Activated CD8-positive, alpha-beta memory T cell treated with anti-CD3 and anti-CD28 coated beads, Interleukin-2, amount 50 U/mL, for 24 hours (primary cell): ENCODE results near the gene MORN5.

Experiments
- DNase-seq: peaks from one replicate; pipeline ENCODE4 v3.0.0-alpha.2; 2020; ENCODE audit errors: extremely low read depth

Gene MORN5

DNA sequence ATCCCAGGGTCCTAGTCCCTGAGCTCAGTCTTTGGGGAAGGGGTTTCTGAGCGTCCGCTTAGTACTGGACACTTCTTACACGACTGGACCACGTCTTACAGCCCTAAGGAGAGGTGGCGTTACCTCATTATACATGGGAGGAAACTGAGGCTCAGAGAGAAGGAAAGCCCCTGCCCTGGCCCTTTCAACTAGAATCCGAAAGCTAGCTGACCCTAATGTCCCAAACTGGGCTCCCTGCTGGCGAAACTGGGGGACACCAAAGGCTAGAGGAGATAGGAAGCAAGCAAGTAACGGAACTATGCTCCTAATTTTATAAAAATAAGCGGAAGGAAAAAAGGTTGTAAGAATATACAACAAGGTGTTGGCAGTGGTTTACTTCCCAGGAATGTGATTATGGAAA lies 54.8 kb downstream of the MORN5 start:
- no peak for DNase-seq

DNA sequence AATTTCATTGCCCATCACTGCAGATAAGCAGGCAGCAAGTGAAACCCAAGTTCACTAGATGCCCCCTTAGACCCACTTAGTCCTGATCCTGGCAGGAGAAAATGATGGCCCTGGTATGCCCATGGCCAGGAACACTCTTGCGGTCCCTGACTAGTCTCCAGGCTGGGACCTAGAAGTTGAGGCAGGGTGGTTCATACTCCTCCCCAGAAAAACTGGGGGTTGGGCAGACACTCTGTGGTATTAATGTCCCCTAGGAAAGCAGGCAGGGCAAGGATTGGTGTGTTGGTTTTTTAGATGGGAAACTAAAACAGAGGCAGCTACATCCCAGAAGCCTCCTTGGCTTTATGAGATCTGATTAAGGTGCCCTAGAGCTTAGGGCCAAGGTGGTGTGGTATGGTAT lies 56.0 kb downstream of the MORN5 start:
- DNase-seq = no peak

DNA sequence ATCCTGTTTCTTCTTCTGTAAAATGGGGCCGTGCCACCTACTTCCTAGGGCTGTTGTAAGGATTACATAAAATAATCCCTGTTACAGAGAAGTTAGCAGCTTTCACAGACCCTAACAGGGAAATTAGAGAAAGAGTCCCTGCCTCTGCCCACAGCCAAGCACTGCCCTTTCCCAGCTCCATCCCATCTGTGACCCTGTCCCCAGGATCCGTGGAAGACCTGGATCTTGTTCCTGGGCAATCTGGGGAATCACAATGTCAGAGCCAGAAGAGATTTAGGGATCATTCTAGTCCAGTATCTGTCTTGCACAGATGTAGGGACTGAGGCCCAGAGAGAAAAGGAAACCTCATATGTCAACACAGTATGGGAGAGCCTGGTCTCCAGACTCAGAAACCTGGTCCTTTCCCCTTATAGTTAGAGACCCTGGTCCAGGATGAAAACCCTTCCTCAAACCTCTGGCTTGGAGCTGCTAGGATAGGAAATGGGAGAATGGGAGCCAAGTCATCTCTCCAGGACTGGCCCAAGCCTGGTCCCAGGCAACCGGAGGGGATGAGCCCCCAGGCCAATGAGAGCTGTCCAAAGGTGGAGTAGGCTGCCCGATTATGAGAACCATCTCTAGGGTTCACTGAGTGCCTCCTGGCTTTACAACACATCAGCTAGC lies 56.6 kb downstream of the MORN5 start:
- no peak for DNase-seq

DNA sequence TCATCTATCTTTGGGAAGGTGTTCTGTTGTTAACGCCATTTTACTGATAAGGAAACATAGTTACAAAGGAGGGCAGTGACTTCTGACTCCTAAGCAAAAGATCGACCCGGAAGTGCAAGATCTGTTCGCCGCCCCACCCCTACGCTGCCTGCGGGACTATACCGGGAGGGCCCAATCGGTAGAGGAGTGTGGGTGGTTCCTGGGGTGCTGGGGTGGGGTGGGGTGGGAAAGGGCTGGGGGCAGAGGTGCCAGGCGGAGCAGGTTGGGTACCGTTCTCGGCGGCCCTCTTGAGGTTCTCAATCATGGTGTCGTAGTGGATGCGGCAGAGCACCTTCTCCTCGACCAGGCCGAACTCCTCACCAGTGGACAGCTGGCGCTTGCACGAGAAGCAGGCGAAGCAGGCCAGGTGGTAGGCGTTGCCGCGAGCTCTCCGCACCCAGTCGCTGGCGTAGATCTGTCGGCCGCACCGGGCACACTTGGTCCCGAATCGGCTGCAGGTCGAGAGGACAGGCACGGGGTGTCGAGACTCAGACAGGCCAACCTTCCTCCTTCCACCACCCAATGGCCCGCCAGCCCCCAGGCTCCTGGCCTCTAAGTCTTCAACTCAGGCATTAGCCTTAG lies 57.2 kb downstream of the MORN5 start:
- no peak for DNase-seq

DNA sequence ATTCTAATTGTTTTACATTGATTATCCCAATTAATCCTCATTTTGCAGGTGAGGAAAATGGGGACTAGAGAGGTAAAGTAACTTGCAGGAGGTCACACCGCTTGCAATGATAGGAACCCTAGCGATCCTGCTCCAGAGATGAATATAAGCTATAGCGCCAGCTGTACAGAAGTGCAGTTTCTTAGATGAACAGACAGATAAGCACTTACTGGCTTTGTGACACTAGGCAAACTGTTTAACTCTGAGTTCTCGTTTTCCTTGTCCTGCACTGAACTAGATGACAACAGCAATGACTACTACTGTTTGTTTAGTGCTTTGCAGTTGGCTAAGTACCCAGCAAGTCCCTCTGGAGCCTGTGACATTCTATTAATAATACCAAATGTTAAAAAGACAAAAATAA lies 57.9 kb downstream of the MORN5 start:
- no peak for DNase-seq

DNA sequence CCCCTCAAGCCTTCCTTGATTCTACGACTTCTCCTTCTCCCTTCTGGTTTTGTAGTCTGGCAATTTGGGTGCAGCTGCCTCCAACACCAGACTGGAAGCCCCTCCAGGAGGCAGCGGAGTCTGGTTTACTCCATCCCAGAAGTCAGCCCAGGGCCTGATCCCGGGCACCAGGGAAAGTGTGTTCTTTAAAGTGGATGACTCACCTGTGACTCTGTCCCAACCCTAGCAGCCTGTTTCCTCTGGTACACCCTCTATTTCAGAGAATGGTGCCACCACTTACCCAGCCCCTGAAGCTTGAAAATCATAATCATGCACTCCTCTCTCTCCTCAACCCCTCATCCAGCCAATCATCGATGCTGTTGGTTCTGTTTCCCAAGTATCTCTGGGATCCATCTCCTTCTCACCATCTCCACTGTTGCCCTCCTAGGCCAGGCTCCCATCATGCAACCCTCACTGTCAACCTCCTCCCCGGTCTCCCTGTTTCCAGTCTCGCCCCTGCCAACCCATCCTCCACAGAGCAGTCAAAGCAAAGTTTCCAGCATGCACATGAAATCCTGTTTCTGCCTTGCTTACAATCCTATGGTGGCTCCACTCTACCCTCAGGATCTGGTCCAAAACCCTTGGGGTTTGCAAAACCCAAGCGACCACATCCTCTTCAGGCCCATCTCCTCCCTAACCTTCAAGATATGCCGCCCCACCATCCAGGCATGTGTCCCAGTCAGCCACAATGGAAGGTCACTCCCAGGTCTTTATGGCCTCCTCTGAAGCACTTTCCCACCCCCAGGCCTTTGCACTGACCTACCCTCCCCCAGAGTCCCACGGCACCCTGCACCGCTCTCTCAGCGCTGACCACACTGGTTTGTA lies 58.6 kb downstream of the MORN5 start:
- DNase-seq = no peak

DNA sequence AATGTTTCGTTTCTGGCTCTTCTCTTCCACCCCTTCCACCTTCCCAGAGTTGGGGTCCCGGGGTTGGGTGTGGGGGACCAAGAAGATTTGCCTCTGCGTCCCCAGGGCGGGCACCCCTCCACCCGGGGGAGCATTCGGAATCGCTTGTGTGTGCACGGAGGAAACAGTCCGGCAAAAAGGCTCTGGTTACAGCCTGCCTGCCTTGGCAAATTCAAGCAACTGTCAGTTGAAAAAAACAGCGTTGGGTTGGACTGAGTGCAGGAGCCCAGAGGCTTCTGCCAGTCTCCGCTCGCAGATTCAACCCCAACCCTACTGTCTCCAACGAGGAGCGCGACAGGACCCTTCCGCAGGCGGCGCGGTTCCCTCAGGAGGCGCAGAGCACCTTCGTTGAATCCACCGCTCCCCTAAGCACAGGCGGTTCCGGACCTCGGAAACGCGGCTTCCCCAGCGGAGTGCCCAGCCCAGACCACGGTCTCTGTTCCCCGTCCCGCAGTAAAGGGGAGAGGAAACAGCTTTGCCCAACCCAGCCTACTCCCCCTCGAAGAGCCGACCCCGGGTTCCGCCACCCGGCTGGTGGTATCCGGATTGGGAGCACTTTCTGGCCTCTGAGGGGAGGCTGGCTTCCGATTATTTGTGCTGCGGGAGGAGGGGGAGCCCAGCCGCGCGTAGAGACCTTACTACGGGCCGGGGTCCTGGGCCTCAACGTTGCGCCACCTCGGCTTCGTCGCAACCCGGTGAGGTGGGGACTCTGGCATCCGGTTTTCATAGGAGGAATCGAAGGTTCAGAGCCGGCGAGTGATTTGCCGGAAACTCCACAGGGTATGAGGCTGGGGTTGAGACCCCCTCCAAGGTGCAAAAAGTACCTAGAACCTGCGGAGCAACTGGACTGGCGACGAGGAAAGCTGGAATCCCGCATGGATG lies 59.5 kb downstream of the MORN5 start:
- no peak for DNase-seq

DNA sequence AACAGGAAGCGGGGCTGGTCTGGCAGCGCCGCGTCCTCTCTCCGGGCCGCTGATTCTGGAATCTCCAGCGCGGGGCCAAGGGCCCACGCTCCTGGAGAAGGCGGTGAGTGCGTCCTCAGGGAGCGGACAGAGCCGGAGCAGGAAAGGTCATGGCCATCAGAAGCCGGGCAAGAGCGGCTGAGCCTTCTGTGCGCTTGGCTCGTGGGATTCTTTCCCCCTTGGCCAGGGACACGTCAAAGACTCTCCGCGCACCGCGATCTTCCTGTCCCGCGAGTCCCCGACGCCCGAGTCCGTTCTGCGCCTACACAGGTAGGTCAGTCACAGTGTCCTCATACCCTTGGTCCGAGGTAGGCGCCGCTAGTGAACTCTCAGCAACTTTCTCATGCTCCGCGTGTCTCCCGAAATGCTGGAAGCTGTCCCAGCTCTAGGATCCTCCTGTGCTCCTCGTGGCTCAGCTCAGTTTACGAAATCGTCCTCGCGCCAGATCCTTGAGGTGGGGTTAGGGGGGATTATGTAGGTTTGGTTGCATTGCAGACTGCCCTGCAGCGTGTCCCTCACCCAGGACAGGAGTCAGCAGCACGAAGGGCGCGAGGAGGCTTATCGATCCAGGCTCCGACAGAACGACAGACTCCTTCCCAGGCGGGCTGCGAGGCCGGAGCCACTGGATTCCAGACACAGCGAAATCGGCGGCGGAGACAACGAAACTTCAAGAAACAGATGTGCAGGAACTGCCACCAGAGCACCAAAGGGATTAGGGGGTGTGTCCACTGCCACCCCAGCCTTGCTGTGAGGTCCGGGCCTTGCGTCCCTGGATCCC lies 60.4 kb downstream of the MORN5 start:
- no peak for DNase-seq

DNA sequence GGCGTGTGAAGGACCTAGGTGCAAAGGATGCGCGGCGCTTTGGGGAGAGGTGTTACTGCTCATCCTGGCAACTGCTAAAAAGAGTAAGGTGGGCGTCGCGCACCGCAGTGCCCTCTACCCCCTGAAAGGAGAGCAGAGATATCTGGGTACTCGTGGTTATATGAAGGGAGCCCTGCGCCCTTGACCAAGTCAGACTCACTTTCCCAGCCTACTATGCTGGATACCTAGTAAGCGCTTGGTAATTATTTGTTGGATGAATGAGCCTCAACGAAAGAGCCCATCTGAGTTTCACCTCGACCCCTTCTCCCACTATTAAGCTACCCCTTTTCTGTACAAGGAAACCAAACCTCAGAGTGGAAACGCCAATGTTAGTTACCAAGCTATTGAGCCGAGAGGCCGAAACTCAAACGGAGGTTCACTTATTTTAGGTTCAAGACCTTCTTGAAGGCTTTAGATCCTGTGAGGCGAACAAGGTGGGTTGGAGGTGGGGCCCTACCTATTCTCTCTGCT lies 61.0 kb downstream of the MORN5 start:
- no peak for DNase-seq

DNA sequence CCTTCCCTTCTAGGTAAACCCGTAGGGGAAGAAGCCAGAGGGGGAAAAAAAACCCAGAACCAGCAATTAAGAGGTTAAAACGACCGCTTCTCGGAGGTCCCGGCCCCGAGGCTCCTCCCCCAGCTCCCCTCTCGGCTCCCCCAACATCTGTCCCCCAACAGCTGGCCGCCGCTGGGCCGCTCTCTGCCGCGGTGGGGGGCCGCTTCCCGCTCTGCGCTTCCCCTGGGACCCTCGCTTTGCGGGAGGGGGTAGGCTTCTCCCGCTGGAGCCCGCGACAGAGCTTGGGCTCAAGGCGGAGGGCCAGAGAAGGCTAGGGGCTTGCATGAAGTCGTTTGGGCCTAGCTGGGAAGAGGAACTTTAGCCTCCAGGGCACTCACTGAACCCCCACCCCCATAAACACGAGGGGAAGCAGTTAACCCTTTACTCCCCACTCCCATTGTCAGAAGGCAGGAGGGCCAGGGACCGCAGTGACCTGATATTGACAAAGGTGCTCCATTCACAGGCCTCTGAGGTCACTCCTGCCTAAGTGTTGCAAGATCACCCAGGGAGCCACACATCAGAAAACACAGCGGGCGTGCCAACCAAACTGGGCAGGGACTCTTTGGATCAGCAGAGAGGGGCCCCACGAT lies 61.6 kb downstream of the MORN5 start:
- no peak for DNase-seq

DNA sequence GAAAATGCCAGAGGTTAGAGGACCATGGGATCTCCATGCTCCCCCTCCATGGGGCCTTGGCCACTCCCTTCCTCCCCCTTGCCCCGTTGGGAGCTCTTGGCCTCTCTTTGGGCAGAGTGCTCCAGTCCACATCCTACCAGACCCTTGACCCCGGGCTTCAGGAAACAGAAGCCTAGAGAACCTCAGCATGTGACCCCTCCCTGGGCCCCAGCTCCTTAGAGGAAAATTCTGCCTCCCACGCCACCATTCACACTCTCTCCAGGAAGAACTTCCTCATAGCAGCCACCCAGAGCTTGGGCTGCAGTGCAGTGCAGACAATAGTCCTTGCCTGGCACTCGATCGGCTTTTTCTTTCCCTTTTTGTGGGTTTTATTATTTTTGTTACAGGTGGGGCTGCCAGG lies 63.1 kb downstream of the MORN5 start:
- DNase-seq = no peak

DNA sequence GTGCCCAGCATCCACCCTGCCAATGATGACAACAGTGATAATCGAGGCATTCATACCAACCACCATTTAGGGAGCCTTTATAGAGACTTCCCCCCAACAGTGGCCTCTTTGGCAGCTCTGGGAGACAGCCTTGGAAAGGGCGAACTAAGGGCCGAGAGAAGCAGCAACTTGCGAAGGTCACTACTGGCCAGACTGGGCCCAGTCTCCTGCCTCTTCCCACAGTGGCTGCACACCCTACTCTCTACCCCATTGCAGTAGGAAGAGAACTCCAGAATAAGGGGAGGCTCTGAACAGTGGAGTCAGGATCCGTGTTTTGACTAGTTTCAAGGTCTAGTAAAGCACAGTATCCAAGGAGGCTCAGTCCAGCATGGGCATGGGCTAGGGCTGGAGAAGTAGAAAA lies 63.7 kb downstream of the MORN5 start:
- no peak for DNase-seq

DNA sequence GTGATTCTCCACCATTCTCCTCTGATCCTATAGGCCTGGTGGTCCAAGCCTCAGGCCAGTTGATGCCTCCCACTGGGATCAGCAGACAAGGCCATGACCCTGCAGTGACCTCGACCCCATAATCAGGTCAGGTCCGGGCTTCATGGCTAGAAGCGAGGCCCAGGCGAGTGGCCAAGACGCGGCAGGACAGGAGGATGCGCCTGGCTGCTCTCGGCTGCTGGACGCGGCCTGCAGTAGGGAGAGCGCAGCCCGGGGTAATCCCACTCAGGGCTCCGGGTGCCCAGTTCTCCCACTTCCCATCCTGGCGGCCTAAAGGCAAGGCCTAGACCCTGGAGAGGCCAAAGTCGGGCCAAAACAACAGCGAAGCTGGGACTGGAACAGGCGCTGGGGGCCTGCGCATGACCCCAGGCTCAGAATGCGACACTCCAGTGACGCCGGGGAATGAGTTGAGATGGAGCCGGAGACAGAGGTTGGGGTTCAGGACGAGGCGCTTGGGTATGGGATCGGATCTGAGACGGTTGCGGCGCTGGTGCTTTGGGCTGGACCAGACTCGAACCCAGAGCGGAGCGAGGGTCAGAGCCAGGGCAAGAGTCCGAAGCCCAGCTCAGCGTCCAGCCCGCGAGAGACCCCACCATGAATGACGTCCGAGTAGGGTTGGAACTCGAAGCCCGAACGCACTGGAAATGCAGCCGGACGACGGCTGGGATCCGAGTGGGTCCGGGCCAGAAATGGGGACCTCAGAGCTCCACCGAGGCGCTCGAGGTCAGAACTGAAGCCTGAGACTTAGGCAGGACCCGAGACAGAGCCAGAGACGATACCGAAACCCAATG lies 65.8 kb downstream of the MORN5 start:
- no peak for DNase-seq

DNA sequence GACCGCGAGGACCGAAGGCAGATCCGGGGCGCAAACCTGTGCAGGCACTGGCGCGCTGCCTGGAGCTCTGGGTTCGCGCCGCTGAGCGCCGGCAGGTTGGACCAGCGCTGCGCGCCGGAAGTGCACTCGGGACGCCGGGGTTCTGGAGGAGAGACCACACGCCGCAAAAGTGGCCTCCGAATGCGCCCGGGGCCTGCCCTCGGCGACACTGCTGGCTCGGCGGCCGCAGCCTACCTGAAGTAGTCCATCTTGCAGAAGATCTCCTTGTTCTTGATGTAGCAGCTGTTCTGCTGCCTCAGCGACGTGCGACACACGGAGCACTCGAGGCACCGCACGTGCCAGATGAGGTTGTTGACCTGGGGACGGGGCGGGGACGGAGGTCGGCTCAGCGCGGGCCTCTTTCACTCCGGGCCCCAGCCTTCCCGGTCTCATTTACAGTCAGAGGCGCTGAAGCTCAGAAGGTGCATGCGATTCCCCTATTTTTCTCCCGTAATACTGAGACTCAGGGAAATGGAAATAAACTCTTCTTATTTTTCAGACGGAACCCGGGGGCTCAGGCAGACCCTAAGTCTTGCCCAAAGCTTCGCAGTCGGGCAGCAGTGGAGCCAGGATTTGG lies 66.5 kb downstream of the MORN5 start:
- DNase-seq = no peak

DNA sequence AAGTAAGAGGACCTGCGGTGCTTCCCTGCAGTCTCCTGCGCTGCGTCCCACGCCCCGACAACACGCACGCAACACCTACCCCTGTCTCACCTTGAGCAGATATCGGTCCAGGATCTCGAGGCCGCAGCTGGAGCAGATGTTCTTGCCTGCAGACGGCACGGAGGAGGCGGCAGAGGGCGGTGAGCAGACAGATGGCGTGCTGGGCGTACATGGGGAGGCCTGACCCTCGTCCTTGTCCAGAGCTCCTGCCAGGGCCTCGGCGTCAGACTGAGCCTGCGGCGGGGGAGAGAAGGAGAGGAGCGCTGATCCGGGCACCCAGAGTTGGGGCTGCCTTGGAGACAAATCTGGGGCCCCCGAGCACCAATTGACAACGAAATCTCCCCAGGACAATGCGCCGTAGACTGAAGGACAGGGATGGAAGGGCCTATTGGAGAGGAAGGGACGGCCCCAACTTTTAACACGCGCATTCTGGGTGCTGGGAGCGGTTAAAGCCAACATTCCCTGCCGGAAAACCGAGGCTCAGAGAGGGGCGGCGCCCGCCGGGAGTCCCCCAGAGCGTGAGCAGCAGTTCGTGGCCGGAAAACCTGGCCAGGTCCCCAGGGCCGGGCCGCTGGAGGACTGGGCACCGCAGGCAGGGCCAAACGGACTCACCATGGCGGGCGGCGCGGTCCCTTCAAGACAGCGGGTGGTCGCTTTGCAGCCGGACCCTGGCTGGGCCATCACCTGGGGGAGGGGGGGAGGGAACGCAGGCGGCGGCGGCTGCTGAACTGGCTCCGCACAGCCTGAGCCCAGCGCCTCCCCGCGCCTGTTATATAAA lies 67.3 kb downstream of the MORN5 start:
- DNase-seq = no peak

DNA sequence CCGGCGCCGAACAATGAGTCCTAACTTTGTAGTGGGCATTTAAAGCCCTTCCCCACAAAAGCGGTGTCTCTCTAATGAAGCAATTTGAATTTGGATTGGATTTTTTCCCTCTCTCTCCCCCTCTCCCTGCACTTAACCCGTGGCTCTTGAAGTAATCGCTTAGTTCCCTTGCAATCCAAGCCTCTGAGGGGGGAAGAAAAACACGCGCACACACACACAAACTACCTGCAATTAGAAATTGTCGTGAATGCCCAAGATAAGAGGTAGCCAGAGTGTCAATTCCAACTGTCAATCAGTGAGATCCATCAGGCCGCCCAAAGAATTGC lies 67.8 kb downstream of the MORN5 start:
- DNase-seq = no peak

DNA sequence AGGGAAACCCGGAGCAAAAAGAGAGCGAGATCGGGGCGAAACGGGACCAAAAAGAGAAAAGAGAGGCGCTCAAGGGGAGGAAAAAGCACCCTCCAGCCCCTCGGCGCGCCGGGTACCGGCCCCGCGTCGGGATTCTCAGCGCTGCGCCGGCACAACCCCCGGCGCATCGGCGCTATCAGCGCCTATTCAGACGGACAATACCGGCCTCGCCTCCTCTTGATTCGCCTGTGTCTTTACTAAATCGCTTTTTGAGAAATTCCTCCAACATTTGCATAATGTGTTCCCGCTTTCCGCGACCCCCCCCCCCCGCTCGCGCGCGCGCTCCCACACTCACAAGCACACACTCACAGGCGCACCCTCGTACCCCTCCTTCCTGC lies 68.5 kb downstream of the MORN5 start:
- DNase-seq = no peak
